Measurements from ENCODE around the gene GPX8.

The GPX8 gene

GRCh38 chr5:55177078-55177477 lies 17.1 kb downstream of the GPX8 start:
- H3K4me1 ChIP-seq (ENCODE audit: control insufficient read depth, insufficient read depth, low read length), result peaks cover 2% of the 10 kb centered on the region
- H3K9ac ChIP-seq (ENCODE audit: low read length), result no peak overlapping the region
- no peak overlapping the region for H3K27ac ChIP-seq (ENCODE audit: low read depth, low read length)
- H3K4me3 ChIP-seq (ENCODE audit: low read length), result no peak overlapping the region
- H3K27me3 ChIP-seq (ENCODE audit: control insufficient read depth, insufficient read depth, low read length), result peaks cover 20% of the 10 kb centered on the region
- H3K36me3 ChIP-seq (ENCODE audit: control insufficient read depth, insufficient read depth, low read length), result no peaks in the 10 kb centered on the region

GRCh38 chr5:55180016-55180415 lies 20.0 kb downstream of the GPX8 start:
- H3K9ac ChIP-seq (ENCODE audit: low read length), result no peak overlapping the region
- no peaks in the 10 kb centered on the region for H3K4me1 ChIP-seq (ENCODE audit: control insufficient read depth, insufficient read depth, low read length)
- H3K27me3 ChIP-seq (ENCODE audit: control insufficient read depth, insufficient read depth, low read length), result peaks cover 9% of the 10 kb centered on the region
- H3K36me3 ChIP-seq (ENCODE audit: control insufficient read depth, insufficient read depth, low read length), result no peaks in the 10 kb centered on the region
- H3K27ac ChIP-seq (ENCODE audit: low read depth, low read length), result no peak overlapping the region
- no peak overlapping the region for H3K4me3 ChIP-seq (ENCODE audit: low read length)

GRCh38 chr5:55187370-55187769 lies 27.4 kb downstream of the GPX8 start:
- H3K27ac ChIP-seq (ENCODE audit: low read depth, low read length), result no peak overlapping the region
- peaks cover 2% of the 10 kb centered on the region for H3K27me3 ChIP-seq (ENCODE audit: control insufficient read depth, insufficient read depth, low read length)
- no peaks in the 10 kb centered on the region for H3K36me3 ChIP-seq (ENCODE audit: control insufficient read depth, insufficient read depth, low read length)
- no peak overlapping the region for H3K4me3 ChIP-seq (ENCODE audit: low read length)
- H3K9ac ChIP-seq (ENCODE audit: low read length), result no peak overlapping the region
- no peaks in the 10 kb centered on the region for H3K4me1 ChIP-seq (ENCODE audit: control insufficient read depth, insufficient read depth, low read length)

GRCh38 chr5:55188656-55189540 lies 28.9 kb downstream of the GPX8 start:
- Histone ChIP-seq H3K9ac (ENCODE audit: low read length) (no peak overlapping the region), H3K36me3 (ENCODE audit: control insufficient read depth, insufficient read depth, low read length) (no peaks in the 10 kb centered on the region), H3K27ac (ENCODE audit: low read depth, low read length) (no peak overlapping the region), H3K4me3 (ENCODE audit: low read length) (no peak overlapping the region), H3K4me1 (ENCODE audit: control insufficient read depth, insufficient read depth, low read length) (no peaks in the 10 kb centered on the region), H3K27me3 (ENCODE audit: control insufficient read depth, insufficient read depth, low read length) (peaks cover 3% of the 10 kb centered on the region)

GRCh38 chr5:55191165-55191564 lies 31.2 kb downstream of the GPX8 start:
- Histone ChIP-seq H3K27ac (ENCODE audit: low read depth, low read length) (no peak overlapping the region), H3K27me3 (ENCODE audit: control insufficient read depth, insufficient read depth, low read length) (peaks cover 3% of the 10 kb centered on the region), H3K4me1 (ENCODE audit: control insufficient read depth, insufficient read depth, low read length) (no peaks in the 10 kb centered on the region), H3K36me3 (ENCODE audit: control insufficient read depth, insufficient read depth, low read length) (no peaks in the 10 kb centered on the region), H3K4me3 (ENCODE audit: low read length) (no peak overlapping the region), H3K9ac (ENCODE audit: low read length) (no peak overlapping the region)

GRCh38 chr5:55205001-55205400 lies 45.0 kb downstream of the GPX8 start:
- Histone ChIP-seq H3K27me3 (ENCODE audit: control insufficient read depth, insufficient read depth, low read length) (no peaks in the 10 kb centered on the region), H3K27ac (ENCODE audit: low read depth, low read length) (no peak overlapping the region), H3K36me3 (ENCODE audit: control insufficient read depth, insufficient read depth, low read length) (no peaks in the 10 kb centered on the region), H3K4me1 (ENCODE audit: control insufficient read depth, insufficient read depth, low read length) (no peaks in the 10 kb centered on the region), H3K4me3 (ENCODE audit: low read length) (no peak overlapping the region), H3K9ac (ENCODE audit: low read length) (no peak overlapping the region)

GRCh38 chr5:55211184-55211874 lies 51.4 kb downstream of the GPX8 start:
- H3K36me3 ChIP-seq (ENCODE audit: control insufficient read depth, insufficient read depth, low read length), result no peaks in the 10 kb centered on the region
- no peak overlapping the region for H3K4me3 ChIP-seq (ENCODE audit: low read length)
- H3K4me1 ChIP-seq (ENCODE audit: control insufficient read depth, insufficient read depth, low read length), result no peaks in the 10 kb centered on the region
- H3K27me3 ChIP-seq (ENCODE audit: control insufficient read depth, insufficient read depth, low read length), result no peaks in the 10 kb centered on the region
- no peak overlapping the region for H3K27ac ChIP-seq (ENCODE audit: low read depth, low read length)
- H3K9ac ChIP-seq (ENCODE audit: low read length), result no peak overlapping the region
